NT2/D1 (cell line): Measurements from ENCODE around the gene SMPD4.
"Not testable (repeated sequence)": the region's sequence is repeated elsewhere in the genome, so short reads cannot be mapped to it uniquely, and the experiment has no call there.

Experiments
- SUZ12 ChIP-seq: IDR thresholded peaks from 2 replicates; pipeline ENCODE4 v1.6.1; 2011; ENCODE audit not compliant: insufficient read length, insufficient read depth; ENCODE audit errors: extremely low read depth
- YY1 ChIP-seq: IDR thresholded peaks from 2 replicates; pipeline ENCODE4 v1.6.1; 2011; ENCODE audit not compliant: insufficient read length, insufficient read depth

DNA sequence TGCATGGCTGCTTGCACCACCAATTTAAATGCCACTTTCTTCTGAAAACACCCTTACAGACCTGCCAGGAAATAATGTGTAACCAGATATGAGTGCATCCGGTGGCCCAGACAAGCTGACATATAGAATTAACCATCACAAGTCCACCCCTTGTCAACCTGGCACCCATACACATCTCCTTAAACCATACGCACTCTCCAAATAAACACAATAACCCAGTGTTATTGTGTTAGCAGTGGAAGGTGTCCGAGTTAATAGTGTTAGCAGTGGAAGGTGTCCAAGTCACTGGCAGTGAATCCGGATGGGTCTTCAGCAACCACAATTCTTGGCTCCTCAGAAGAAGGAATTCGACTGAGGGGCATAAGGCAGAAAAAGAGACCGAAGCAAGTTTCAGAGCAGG, 32.9 kb downstream of the SMPD4 start:
- not testable (repeated sequence) for TF ChIP-seq YY1, SUZ12
